ENCODE data around the gene INPP5D. TPM values are rescaled to one million over a fixed set of nuclear protein-coding genes. Genes with fewer than 3 reads are reported as not detected.

The INPP5D gene
- polyA plus RNA-seq, 1 of the 3 experiments (the other 2 are of a cell fraction) = 1.3 TPM

- WGBS (ENCODE audit: low lambda C conversion rate) = 92% methylated on average over 9 of the region's 14 CpGs
- no peak for TF ChIP-seq POLR2AphosphoS5 (IDR thresholded peaks at IDR 0.05; ENCODE audit: low read depth, low read length)
- no peak for TF ChIP-seq EZH2phosphoT487 (IDR thresholded peaks at IDR 0.05; ENCODE audit: borderline replicate concordance, low read depth)
- TF ChIP-seq FOXM1 (IDR thresholded peaks at IDR 0.05; ENCODE audit: low read depth) = no peak
- TF ChIP-seq GATA2 (CRISPR knock-in tag; IDR thresholded peaks at IDR 0.05) = no peak
- no peak for TF ChIP-seq JUND (IDR thresholded peaks at IDR 0.05)
- TF ChIP-seq MEF2A (IDR thresholded peaks at IDR 0.05; ENCODE audit: borderline replicate concordance, low read depth) = no peak
- TF ChIP-seq, protein P1, sequence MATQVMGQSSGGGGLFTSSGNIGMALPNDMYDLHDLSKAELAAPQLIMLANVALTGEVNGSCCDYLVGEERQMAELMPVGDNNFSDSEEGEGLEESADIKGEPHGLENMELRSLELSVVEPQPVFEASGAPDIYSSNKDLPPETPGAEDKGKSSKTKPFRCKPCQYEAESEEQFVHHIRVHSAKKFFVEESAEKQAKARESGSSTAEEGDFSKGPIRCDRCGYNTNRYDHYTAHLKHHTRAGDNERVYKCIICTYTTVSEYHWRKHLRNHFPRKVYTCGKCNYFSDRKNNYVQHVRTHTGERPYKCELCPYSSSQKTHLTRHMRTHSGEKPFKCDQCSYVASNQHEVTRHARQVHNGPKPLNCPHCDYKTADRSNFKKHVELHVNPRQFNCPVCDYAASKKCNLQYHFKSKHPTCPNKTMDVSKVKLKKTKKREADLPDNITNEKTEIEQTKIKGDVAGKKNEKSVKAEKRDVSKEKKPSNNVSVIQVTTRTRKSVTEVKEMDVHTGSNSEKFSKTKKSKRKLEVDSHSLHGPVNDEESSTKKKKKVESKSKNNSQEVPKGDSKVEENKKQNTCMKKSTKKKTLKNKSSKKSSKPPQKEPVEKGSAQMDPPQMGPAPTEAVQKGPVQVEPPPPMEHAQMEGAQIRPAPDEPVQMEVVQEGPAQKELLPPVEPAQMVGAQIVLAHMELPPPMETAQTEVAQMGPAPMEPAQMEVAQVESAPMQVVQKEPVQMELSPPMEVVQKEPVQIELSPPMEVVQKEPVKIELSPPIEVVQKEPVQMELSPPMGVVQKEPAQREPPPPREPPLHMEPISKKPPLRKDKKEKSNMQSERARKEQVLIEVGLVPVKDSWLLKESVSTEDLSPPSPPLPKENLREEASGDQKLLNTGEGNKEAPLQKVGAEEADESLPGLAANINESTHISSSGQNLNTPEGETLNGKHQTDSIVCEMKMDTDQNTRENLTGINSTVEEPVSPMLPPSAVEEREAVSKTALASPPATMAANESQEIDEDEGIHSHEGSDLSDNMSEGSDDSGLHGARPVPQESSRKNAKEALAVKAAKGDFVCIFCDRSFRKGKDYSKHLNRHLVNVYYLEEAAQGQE (IDR thresholded peaks at IDR 0.05; ENCODE audit: low read depth, low read length) = no peak
- no peak for TF ChIP-seq YY1 (IDR thresholded peaks at IDR 0.05; ENCODE audit: low read depth)
- TF ChIP-seq NRF1 (IDR thresholded peaks at IDR 0.05; ENCODE audit: low read depth, low read length) = no peak
- TF ChIP-seq ELF1 (IDR thresholded peaks at IDR 0.05) = no peak
- TF ChIP-seq USF2 (IDR thresholded peaks at IDR 0.05; ENCODE audit: borderline replicate concordance, low read depth, low read length) = no peak
- TF ChIP-seq, protein P2, sequence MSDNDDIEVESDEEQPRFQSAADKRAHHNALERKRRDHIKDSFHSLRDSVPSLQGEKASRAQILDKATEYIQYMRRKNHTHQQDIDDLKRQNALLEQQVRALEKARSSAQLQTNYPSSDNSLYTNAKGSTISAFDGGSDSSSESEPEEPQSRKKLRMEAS (IDR thresholded peaks at IDR 0.05; ENCODE audit: low read depth) = no peak
- TF ChIP-seq, protein P3, sequence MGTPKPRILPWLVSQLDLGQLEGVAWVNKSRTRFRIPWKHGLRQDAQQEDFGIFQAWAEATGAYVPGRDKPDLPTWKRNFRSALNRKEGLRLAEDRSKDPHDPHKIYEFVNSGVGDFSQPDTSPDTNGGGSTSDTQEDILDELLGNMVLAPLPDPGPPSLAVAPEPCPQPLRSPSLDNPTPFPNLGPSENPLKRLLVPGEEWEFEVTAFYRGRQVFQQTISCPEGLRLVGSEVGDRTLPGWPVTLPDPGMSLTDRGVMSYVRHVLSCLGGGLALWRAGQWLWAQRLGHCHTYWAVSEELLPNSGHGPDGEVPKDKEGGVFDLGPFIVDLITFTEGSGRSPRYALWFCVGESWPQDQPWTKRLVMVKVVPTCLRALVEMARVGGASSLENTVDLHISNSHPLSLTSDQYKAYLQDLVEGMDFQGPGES (IDR thresholded peaks at IDR 0.05; ENCODE audit: low read depth, low read length) = no peak
- TF ChIP-seq, protein P4, sequence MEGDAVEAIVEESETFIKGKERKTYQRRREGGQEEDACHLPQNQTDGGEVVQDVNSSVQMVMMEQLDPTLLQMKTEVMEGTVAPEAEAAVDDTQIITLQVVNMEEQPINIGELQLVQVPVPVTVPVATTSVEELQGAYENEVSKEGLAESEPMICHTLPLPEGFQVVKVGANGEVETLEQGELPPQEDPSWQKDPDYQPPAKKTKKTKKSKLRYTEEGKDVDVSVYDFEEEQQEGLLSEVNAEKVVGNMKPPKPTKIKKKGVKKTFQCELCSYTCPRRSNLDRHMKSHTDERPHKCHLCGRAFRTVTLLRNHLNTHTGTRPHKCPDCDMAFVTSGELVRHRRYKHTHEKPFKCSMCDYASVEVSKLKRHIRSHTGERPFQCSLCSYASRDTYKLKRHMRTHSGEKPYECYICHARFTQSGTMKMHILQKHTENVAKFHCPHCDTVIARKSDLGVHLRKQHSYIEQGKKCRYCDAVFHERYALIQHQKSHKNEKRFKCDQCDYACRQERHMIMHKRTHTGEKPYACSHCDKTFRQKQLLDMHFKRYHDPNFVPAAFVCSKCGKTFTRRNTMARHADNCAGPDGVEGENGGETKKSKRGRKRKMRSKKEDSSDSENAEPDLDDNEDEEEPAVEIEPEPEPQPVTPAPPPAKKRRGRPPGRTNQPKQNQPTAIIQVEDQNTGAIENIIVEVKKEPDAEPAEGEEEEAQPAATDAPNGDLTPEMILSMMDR (IDR thresholded peaks at IDR 0.05) = no peak
- no peak for TF ChIP-seq GABPA (IDR thresholded peaks at IDR 0.05; ENCODE audit: low read depth)
- no peak for TF ChIP-seq CHD2 (IDR thresholded peaks at IDR 0.05; ENCODE audit: low read length, partially characterized antibody)
- no peak for TF ChIP-seq SMC3 (IDR thresholded peaks at IDR 0.05; ENCODE audit: low read depth, low read length)
- no peak for TF ChIP-seq RFX5 (IDR thresholded peaks at IDR 0.05; ENCODE audit: low read length)
- TF ChIP-seq RCOR1 (IDR thresholded peaks at IDR 0.05; ENCODE audit: low read length) = no peak
- DNase-seq = no peak
Measured at GRCh38 chr2:233023761-233024410, 36.3 kb upstream of the INPP5D start.

More at GRCh38 chr2:233023761-233024410, 36.3 kb upstream of the INPP5D start:
- no peaks in the 10 kb centered on the region for H3K4me1 ChIP-seq (ENCODE audit: control insufficient read depth in 1 of 2, insufficient read depth in 2 of 2, low read depth in 1 of 2, low read length in 1 of 2)
- ChIA-PET POLR2A (no interaction called here), CTCF (no interaction called here)
- no peak overlapping the region for H3K4me2 ChIP-seq
- no peak overlapping the region for H3K4me3 ChIP-seq (ENCODE audit: low read depth in 2 of 2, low read length in 1 of 2)
- no peaks in the 10 kb centered on the region for H3K36me3 ChIP-seq (replicated peaks in 1 of 2; ENCODE audit: control insufficient read depth in 1 of 2, insufficient read depth in 2 of 2, low read length in 1 of 2)
- H3K27me3 ChIP-seq (ENCODE audit: insufficient read depth) = no peaks in the 10 kb centered on the region
- no peaks in the 10 kb centered on the region for H3F3A ChIP-seq (replicated peaks; ENCODE audit: insufficient read depth)
- no peaks in the 10 kb centered on the region for H3K79me2 ChIP-seq (ENCODE audit: insufficient read depth)
- no peaks in the 10 kb centered on the region for H4K20me1 ChIP-seq (ENCODE audit: insufficient read depth)
- H3K27ac ChIP-seq (ENCODE audit: low read depth in 2 of 2, low read length in 1 of 2) = no peak overlapping the region
- H3K9me2 ChIP-seq = no peaks in the 10 kb centered on the region
- H3K9me3 ChIP-seq = no peaks in the 10 kb centered on the region
- no peak overlapping the region for H3K9ac ChIP-seq
- no peak overlapping the region for H2AFZ ChIP-seq (ENCODE audit: low read depth)
